Vagina (tissue), 2 donors: ENCODE measurements around the gene WAC.

Experiments
- POLR2A ChIP-seq, 2 donors: fragments of 450-650 bp; IDR thresholded peaks; one replicate each; pipeline ENCODE4 v1.6.1; 2017; ENCODE audit warnings: antibody characterized with exemption in 2 of 2, mild to moderate bottlenecking in 2 of 2, moderate library complexity in 2 of 2
- POLR2AphosphoS5 ChIP-seq, 2 donors: sonication (generic); formaldehyde crosslinking; IDR thresholded peaks; one replicate each; pipeline ENCODE4 v1.9.0; 2017; ENCODE audit warnings: antibody characterized with exemption in 2 of 2, mild to moderate bottlenecking in 2 of 2, low read depth in 1 of 2; ENCODE audit not compliant: insufficient read depth in 1 of 2
- TF ChIP-seq, protein P1 (sequence below), 3 experiments: fragments of 450-650 bp in 2 of 3; fragments of 200-600 bp in 1 of 3; sonication (generic) in 1 of 3; IDR thresholded peaks; one replicate each; pipeline ENCODE4 v1.5.1; 2017 to 2019; ENCODE audit warnings: antibody characterized with exemption in 3 of 3, mild to moderate bottlenecking in 2 of 3, moderate library complexity in 2 of 3

DNA sequence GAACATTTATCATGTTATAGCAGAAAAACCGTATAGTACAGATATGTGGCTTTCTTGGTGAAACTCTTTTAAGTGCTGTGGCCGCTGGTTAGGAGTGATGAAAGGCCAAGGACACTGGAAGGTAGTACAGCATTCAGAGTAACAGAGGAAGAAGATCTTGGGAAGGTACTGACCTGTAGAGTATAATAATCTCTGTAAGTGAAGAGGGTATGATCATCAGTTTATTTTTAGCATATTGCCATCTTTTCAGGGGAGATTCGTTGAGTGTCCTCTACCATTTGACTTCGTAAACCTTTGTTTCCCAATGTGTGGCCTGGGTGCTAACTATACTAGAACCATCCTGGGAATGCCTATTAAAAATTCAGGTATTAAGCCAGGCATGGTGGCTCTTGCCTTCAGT lies 44.6 kb downstream of the WAC start:
- TF ChIP-seq, protein P1, sequence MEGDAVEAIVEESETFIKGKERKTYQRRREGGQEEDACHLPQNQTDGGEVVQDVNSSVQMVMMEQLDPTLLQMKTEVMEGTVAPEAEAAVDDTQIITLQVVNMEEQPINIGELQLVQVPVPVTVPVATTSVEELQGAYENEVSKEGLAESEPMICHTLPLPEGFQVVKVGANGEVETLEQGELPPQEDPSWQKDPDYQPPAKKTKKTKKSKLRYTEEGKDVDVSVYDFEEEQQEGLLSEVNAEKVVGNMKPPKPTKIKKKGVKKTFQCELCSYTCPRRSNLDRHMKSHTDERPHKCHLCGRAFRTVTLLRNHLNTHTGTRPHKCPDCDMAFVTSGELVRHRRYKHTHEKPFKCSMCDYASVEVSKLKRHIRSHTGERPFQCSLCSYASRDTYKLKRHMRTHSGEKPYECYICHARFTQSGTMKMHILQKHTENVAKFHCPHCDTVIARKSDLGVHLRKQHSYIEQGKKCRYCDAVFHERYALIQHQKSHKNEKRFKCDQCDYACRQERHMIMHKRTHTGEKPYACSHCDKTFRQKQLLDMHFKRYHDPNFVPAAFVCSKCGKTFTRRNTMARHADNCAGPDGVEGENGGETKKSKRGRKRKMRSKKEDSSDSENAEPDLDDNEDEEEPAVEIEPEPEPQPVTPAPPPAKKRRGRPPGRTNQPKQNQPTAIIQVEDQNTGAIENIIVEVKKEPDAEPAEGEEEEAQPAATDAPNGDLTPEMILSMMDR (IDR thresholded peaks at IDR 0.05), result no peak
- no peak for TF ChIP-seq POLR2A (IDR thresholded peaks at IDR 0.05)
- TF ChIP-seq POLR2AphosphoS5 (IDR thresholded peaks at IDR 0.05; ENCODE audit: insufficient read depth in 1 of 2, low read depth in 1 of 2), result no peak
